ENCODE results near the gene RPL10.

Gene RPL10

GRCh38 chrX:154376774-154377173 is 21.4 kb upstream of the RPL10 start:
- no peaks in the 10 kb centered on the region for H4K20me1 ChIP-seq (ENCODE audit: insufficient read depth, low read length)
- peaks cover 42% of the 10 kb centered on the region for H3K4me1 ChIP-seq (ENCODE audit: low read length)
- H3K27me3 ChIP-seq (ENCODE audit: low read depth, low read length) = no peaks in the 10 kb centered on the region
- no peak overlapping the region for H3K4me3 ChIP-seq (ENCODE audit: low read length)
- H3K36me3 ChIP-seq (replicated peaks; ENCODE audit: low read depth, low read length) = peaks cover 13% of the 10 kb centered on the region
- H3K4me2 ChIP-seq (ENCODE audit: low read length) = no peak overlapping the region
- peaks cover 18% of the 10 kb centered on the region for H3K79me2 ChIP-seq (ENCODE audit: low read length)
- no peak overlapping the region for H3K27ac ChIP-seq (ENCODE audit: low read length)
- no peak overlapping the region for H3K9ac ChIP-seq (ENCODE audit: low read length)
- no peaks in the 10 kb centered on the region for H3K9me3 ChIP-seq (ENCODE audit: insufficient read depth, low read length)
- no peak overlapping the region for H2AFZ ChIP-seq (ENCODE audit: low read depth, low read length)
- TF ChIP-seq CTCF (IDR thresholded peaks at IDR 0.05; ENCODE audit: low read depth, low read length) = no peak
- no peak for TF ChIP-seq EZH2phosphoT487 (IDR thresholded peaks at IDR 0.05; ENCODE audit: low read depth)

GRCh38 chrX:154378059-154378798 is 19.9 kb upstream of the RPL10 start:
- H3K9ac ChIP-seq (ENCODE audit: low read length) = peak overlapping the region; percentile 93
- peak overlapping the region; percentile 80 for H3K4me3 ChIP-seq (ENCODE audit: low read length)
- peaks cover 28% of the 10 kb centered on the region for H3K4me1 ChIP-seq (ENCODE audit: low read length)
- peaks cover 18% of the 10 kb centered on the region for H3K79me2 ChIP-seq (ENCODE audit: low read length)
- H3K27ac ChIP-seq (ENCODE audit: low read length) = peak overlapping the region; percentile 84
- no peak overlapping the region for H2AFZ ChIP-seq (ENCODE audit: low read depth, low read length)
- H3K9me3 ChIP-seq (ENCODE audit: insufficient read depth, low read length) = no peaks in the 10 kb centered on the region
- no peaks in the 10 kb centered on the region for H3K27me3 ChIP-seq (ENCODE audit: low read depth, low read length)
- peak overlapping the region; percentile 91 for H3K4me2 ChIP-seq (ENCODE audit: low read length)
- TF ChIP-seq EZH2phosphoT487 (IDR thresholded peaks at IDR 0.05; ENCODE audit: low read depth) (no peak), CTCF (IDR thresholded peaks at IDR 0.05; ENCODE audit: low read depth, low read length) (no peak)
- H3K36me3 ChIP-seq (replicated peaks; ENCODE audit: low read depth, low read length) = peaks cover 13% of the 10 kb centered on the region
- H4K20me1 ChIP-seq (ENCODE audit: insufficient read depth, low read length) = no peaks in the 10 kb centered on the region

- Histone ChIP-seq H2AFZ (ENCODE audit: low read depth, low read length) (no peak within 1 kb of the TSS), H3K27ac (ENCODE audit: low read length) (peak within 1 kb of the TSS; percentile 84), H3K79me2 (ENCODE audit: low read length) (peaks cover 18% of the 10 kb centered on the region), H3K9ac (ENCODE audit: low read length) (peak within 1 kb of the TSS; percentile 100), H3K4me3 (ENCODE audit: low read length) (peak within 1 kb of the TSS; percentile 100), H3K36me3 (replicated peaks; ENCODE audit: low read depth, low read length) (peaks cover 13% of the 10 kb centered on the region), H3K9me3 (ENCODE audit: insufficient read depth, low read length) (no peaks in the 10 kb centered on the region), H3K27me3 (ENCODE audit: low read depth, low read length) (no peaks in the 10 kb centered on the region), H3K4me2 (ENCODE audit: low read length) (peak within 1 kb of the TSS; percentile 91), H3K4me1 (ENCODE audit: low read length) (peaks cover 23% of the 10 kb centered on the region), H4K20me1 (ENCODE audit: insufficient read depth, low read length) (no peaks in the 10 kb centered on the region)
- TF ChIP-seq CTCF (IDR thresholded peaks at IDR 0.05; ENCODE audit: low read depth, low read length) = no peak
- no peak for TF ChIP-seq EZH2phosphoT487 (IDR thresholded peaks at IDR 0.05; ENCODE audit: low read depth)
These were observed 19.2 kb upstream of the RPL10 start, which contains the start of gene EMD for GRCh38 chrX:154378799-154379568. Gene EMD, plus strand, starts transcription at chrX:154379295. Its CDS starts 190 bp downstream, at chrX:154379485.

- Histone ChIP-seq H3K79me2 (ENCODE audit: low read length) (peaks cover 18% of the 10 kb centered on the region), H3K9ac (ENCODE audit: low read length) (peak overlapping the region; percentile 100), H3K4me2 (ENCODE audit: low read length) (peak overlapping the region; percentile 82), H3K36me3 (replicated peaks; ENCODE audit: low read depth, low read length) (peaks cover 13% of the 10 kb centered on the region), H2AFZ (ENCODE audit: low read depth, low read length) (no peak overlapping the region), H3K4me3 (ENCODE audit: low read length) (peak overlapping the region; percentile 100), H3K4me1 (ENCODE audit: low read length) (peaks cover 25% of the 10 kb centered on the region), H3K9me3 (ENCODE audit: insufficient read depth, low read length) (no peaks in the 10 kb centered on the region), H3K27me3 (ENCODE audit: low read depth, low read length) (no peaks in the 10 kb centered on the region), H4K20me1 (ENCODE audit: insufficient read depth, low read length) (no peaks in the 10 kb centered on the region), H3K27ac (ENCODE audit: low read length) (peak overlapping the region; percentile 76)
- TF ChIP-seq EZH2phosphoT487 (IDR thresholded peaks at IDR 0.05; ENCODE audit: low read depth) = no peak
- TF ChIP-seq CTCF (IDR thresholded peaks at IDR 0.05; ENCODE audit: low read depth, low read length) = no peak
These were observed 18.6 kb upstream of the RPL10 start for GRCh38 chrX:154379569-154379951.
